ENCODE results near the gene ZNF366. TPM values are rescaled to one million over a fixed set of nuclear protein-coding genes. Genes with fewer than 3 reads are reported as not detected.

The ZNF366 gene
- polyA plus RNA-seq, 3 donors = 0.05 to 1.2 (median 0.76) TPM

DNA sequence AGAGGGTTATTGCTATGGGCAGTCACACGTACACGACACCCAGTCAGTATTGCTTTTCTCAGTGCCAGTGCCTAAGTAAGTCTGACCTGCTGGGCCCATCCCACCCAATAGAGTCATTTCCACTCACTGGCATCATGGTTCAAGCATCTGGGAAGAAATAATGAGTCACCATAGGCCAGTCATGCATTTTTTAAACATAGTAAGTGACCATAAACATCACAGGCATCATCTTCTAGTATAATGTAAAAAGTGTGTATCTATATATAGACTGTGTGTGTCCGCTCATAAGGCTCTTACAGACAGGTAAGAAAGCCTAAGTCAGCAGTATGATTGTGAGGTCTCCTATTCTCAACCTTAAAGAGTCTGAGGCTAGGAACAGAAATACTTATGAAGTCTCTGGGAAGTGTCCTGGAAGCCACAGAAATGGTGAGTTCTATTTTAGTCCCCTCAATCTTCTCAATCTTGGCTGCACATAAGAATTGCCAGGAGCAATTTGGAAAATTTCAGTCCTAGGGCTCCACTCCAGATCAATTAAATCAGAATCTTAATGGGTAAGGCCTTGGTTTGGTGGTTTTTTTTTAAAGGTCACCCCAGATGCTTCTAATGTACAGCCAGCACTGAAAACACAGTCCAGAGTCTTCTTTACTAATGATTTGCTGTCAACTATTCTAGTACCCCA is 65.2 kb downstream of the ZNF366 start:
- Mint-ChIP-seq H3K36me3 (peaks cover 8 to 39% of the 10 kb centered on the region in 2 donors), H3K4me3 (no peak overlapping the region), H3K27me3 (ENCODE audit: low read depth in 3 of 3) (peaks cover 0 to 4% (median 2%) of the 10 kb centered on the region in 3 donors), H3K4me1 (no peaks in the 10 kb centered on the region), H3K27ac (no peak overlapping the region), H3K9me3 (peaks cover 0 to 2% (median 0%) of the 10 kb centered on the region in 7 donors)
- TF ChIP-seq, protein P1, sequence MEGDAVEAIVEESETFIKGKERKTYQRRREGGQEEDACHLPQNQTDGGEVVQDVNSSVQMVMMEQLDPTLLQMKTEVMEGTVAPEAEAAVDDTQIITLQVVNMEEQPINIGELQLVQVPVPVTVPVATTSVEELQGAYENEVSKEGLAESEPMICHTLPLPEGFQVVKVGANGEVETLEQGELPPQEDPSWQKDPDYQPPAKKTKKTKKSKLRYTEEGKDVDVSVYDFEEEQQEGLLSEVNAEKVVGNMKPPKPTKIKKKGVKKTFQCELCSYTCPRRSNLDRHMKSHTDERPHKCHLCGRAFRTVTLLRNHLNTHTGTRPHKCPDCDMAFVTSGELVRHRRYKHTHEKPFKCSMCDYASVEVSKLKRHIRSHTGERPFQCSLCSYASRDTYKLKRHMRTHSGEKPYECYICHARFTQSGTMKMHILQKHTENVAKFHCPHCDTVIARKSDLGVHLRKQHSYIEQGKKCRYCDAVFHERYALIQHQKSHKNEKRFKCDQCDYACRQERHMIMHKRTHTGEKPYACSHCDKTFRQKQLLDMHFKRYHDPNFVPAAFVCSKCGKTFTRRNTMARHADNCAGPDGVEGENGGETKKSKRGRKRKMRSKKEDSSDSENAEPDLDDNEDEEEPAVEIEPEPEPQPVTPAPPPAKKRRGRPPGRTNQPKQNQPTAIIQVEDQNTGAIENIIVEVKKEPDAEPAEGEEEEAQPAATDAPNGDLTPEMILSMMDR (IDR thresholded peaks at IDR 0.05) = no peak
- Histone ChIP-seq H3K27ac (ENCODE audit: low read depth in 1 of 2, low read length in 2 of 2) (no peak overlapping the region), H3K27me3 (ENCODE audit: control insufficient read depth in 2 of 2, insufficient read depth in 2 of 2, low read length in 2 of 2) (no peaks in the 10 kb centered on the region), H3K4me2 (replicated peaks; ENCODE audit: extremely low read depth, low read length, poor library complexity, severe bottlenecking) (no peak overlapping the region), H3K79me2 (ENCODE audit: insufficient read depth, low read length) (no peaks in the 10 kb centered on the region), H4K20me1 (ENCODE audit: insufficient read depth, low read length) (no peaks in the 10 kb centered on the region), H3K9ac (ENCODE audit: insufficient read depth, low read length, poor library complexity, severe bottlenecking) (no peak overlapping the region), H3K4me1 (ENCODE audit: control insufficient read depth in 1 of 2, insufficient read depth in 2 of 2, low read length in 2 of 2) (no peaks in the 10 kb centered on the region), H2AFZ (ENCODE audit: insufficient read depth, low read depth, low read length, poor library complexity, severe bottlenecking) (no peak overlapping the region), H3K9me3 (replicated peaks in 1 of 2; ENCODE audit: control insufficient read depth in 1 of 2, insufficient read depth in 1 of 2, low read length in 2 of 2) (no peaks in the 10 kb centered on the region), H3K4me3 (replicated peaks in 1 of 3; ENCODE audit: low read depth in 2 of 3, low read length in 3 of 3) (no peak overlapping the region), H3K36me3 (replicated peaks in 1 of 2; ENCODE audit: control insufficient read depth in 1 of 2, insufficient read depth in 2 of 2, low read length in 2 of 2) (peaks cover 0 to 5% of the 10 kb centered on the region in 2 donors)
- peak in 1 of 3 donors; percentile 13 for DNase-seq
- intact Hi-C loops (cut with micrococcal nuclease) = no loop called here
- WGBS (ENCODE audit: insufficient coverage) = 100% methylated on average over 2 of the region's 3 CpGs

DNA sequence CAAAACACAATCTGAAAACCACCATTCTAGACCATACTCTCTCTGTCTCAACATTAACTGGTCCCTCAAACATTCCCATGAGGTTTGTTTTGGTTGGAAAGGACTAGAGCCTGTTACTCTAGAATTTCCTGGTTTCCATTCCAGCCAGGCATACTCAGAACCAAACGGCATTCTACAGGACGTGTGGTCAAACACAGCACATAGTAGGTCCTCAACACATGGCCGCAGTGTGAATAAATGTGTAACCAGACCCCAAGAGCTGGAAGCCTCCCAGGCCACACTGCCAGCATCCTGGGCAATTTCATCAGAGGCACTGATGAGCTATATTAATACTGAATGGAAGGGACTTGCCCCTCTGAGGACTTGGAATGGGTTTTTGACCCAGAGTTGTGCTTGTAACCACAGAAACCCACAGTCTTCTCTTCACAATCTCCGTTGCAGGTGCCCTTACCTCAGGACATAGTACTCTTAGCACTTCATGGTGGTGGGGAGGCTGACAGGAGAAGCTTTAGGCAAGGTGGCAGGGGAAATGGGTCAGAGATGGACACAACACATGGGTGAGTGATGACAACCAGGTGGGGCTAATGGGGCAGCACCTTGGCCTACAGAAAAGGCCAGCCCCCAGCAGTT is 66.0 kb downstream of the ZNF366 start:
- no peak overlapping the region for H3K9ac ChIP-seq (ENCODE audit: insufficient read depth, low read length, poor library complexity, severe bottlenecking)
- no peaks in the 10 kb centered on the region for H3K27me3 ChIP-seq (ENCODE audit: control insufficient read depth in 2 of 2, insufficient read depth in 2 of 2, low read length in 2 of 2)
- intact Hi-C loops (cut with micrococcal nuclease) = no loop called here
- no peak overlapping the region for H2AFZ ChIP-seq (ENCODE audit: insufficient read depth, low read depth, low read length, poor library complexity, severe bottlenecking)
- H3K27ac Mint-ChIP-seq = peak overlapping the region in 1 of 7 donors; percentile 20
- H3K4me3 Mint-ChIP-seq = no peak overlapping the region
- TF ChIP-seq, protein P1 (IDR thresholded peaks at IDR 0.05) = no peak
- no peaks in the 10 kb centered on the region for H3K4me1 ChIP-seq (ENCODE audit: control insufficient read depth in 1 of 2, insufficient read depth in 2 of 2, low read length in 2 of 2)
- H3K9me3 ChIP-seq (replicated peaks in 1 of 2; ENCODE audit: control insufficient read depth in 1 of 2, insufficient read depth in 1 of 2, low read length in 2 of 2) = no peaks in the 10 kb centered on the region
- no peak overlapping the region for H3K4me3 ChIP-seq (replicated peaks in 1 of 3; ENCODE audit: low read depth in 2 of 3, low read length in 3 of 3)
- peaks cover 0 to 4% (median 2%) of the 10 kb centered on the region in 3 donors for H3K27me3 Mint-ChIP-seq (ENCODE audit: low read depth in 3 of 3)
- H3K4me1 Mint-ChIP-seq = no peaks in the 10 kb centered on the region
- H3K4me2 ChIP-seq (replicated peaks; ENCODE audit: extremely low read depth, low read length, poor library complexity, severe bottlenecking) = no peak overlapping the region
- H3K27ac ChIP-seq (ENCODE audit: low read depth in 1 of 2, low read length in 2 of 2) = no peak overlapping the region
- H3K36me3 ChIP-seq (replicated peaks in 1 of 2; ENCODE audit: control insufficient read depth in 1 of 2, insufficient read depth in 2 of 2, low read length in 2 of 2) = peaks cover 0 to 3% of the 10 kb centered on the region in 2 donors
- peaks cover 0 to 2% (median 0%) of the 10 kb centered on the region in 7 donors for H3K9me3 Mint-ChIP-seq
- H3K36me3 Mint-ChIP-seq = peaks cover 7 to 32% of the 10 kb centered on the region in 2 donors
- no peak for DNase-seq
- no peaks in the 10 kb centered on the region for H4K20me1 ChIP-seq (ENCODE audit: insufficient read depth, low read length)
- 88% methylated on average over 3 of the region's 4 CpGs for WGBS (ENCODE audit: insufficient coverage)
- no peaks in the 10 kb centered on the region for H3K79me2 ChIP-seq (ENCODE audit: insufficient read depth, low read length)

All from CD14-positive monocyte (primary cell).